SK-N-SH treated with all-trans-retinoic acid at 6 μM for 48 hours (cell line): ENCODE results near the gene TMED7.

Experiments
- ATAC-seq: fragments of 200-7000 bp; cut with Tn5 transposase; 3 replicates; pipeline ENCODE4 v1.9.1; 2020; ENCODE audit warnings: mild to moderate bottlenecking, moderate library complexity
- ARNTL ChIP-seq: fragments of 450-650 bp; formaldehyde crosslinking; IDR thresholded peaks from 2 replicates; pipeline ENCODE4 v1.5.0; 2020; ENCODE audit warnings: low read depth, mild to moderate bottlenecking, moderate library complexity, borderline replicate concordance
- BACH2 ChIP-seq: fragments of 250-450 bp; sonication (Bioruptor Pico); IDR thresholded peaks from 2 replicates; pipeline ENCODE4 v1.9.0; 2021; ENCODE audit warnings: mild to moderate bottlenecking, borderline replicate concordance
- CREB5 ChIP-seq: fragments of 250-450 bp; sonication (Bioruptor Pico); IDR thresholded peaks from 2 replicates; pipeline ENCODE4 v1.5.1; 2020; ENCODE audit warnings: low read depth, mild to moderate bottlenecking, moderate library complexity
- CSDC2 ChIP-seq: fragments of 250-450 bp; sonication (Bioruptor Pico); IDR thresholded peaks from 2 replicates; pipeline ENCODE4 v1.5.0; 2020; ENCODE audit warnings: mild to moderate bottlenecking, moderate library complexity
- CSRNP3 ChIP-seq: fragments of 250-450 bp; sonication (Bioruptor Pico); IDR thresholded peaks from 2 replicates; pipeline ENCODE4 v1.5.1; 2021; ENCODE audit warnings: mild to moderate bottlenecking, moderate library complexity
- ESRRG ChIP-seq: fragments of 250-450 bp; sonication (Bioruptor Pico); IDR thresholded peaks from 2 replicates; pipeline ENCODE4 v1.6.1; 2021; ENCODE audit warnings: mild to moderate bottlenecking
- GLIS3 ChIP-seq: fragments of 250-450 bp; sonication (Bioruptor Pico); IDR thresholded peaks from 2 replicates; pipeline ENCODE4 v1.5.0; 2020; ENCODE audit warnings: mild to moderate bottlenecking, moderate library complexity
- ISL1 ChIP-seq: fragments of 250-450 bp; sonication (Bioruptor Pico); IDR thresholded peaks from 2 replicates; pipeline ENCODE4 v2.1.2; 2022; ENCODE audit warnings: mild to moderate bottlenecking, moderate library complexity
- OSR1 ChIP-seq: fragments of 250-450 bp; sonication (Bioruptor Pico); IDR thresholded peaks from 2 replicates; pipeline ENCODE4 v1.8.0; 2022; ENCODE audit warnings: moderate library complexity, mild to moderate bottlenecking, inconsistent platforms
- PATZ1 ChIP-seq: fragments of 250-450 bp; sonication (Bioruptor Pico); IDR thresholded peaks from 2 replicates; pipeline ENCODE4 v1.8.0; 2020; ENCODE audit warnings: mild to moderate bottlenecking, moderate library complexity, borderline replicate concordance
- PPARA ChIP-seq: fragments of 250-450 bp; sonication (Bioruptor Pico); IDR thresholded peaks from 2 replicates; pipeline ENCODE4 v1.5.0; 2020; ENCODE audit warnings: mild to moderate bottlenecking, borderline replicate concordance
- RARB ChIP-seq: fragments of 250-450 bp; sonication (Bioruptor Pico); IDR thresholded peaks from 2 replicates; pipeline ENCODE4 v1.8.0; 2021; ENCODE audit warnings: mild to moderate bottlenecking, moderate library complexity
- SNAI2 ChIP-seq: fragments of 250-450 bp; sonication (Bioruptor Pico); IDR thresholded peaks from 2 replicates; pipeline ENCODE4 v1.5.0; 2020; ENCODE audit warnings: mild to moderate bottlenecking, moderate library complexity
- TCF4 ChIP-seq: fragments of 250-450 bp; sonication (Bioruptor Pico); IDR thresholded peaks from 2 replicates; pipeline ENCODE4 v1.8.0; 2021; ENCODE audit warnings: mild to moderate bottlenecking, moderate library complexity, borderline replicate concordance
- TOX ChIP-seq: fragments of 250-450 bp; sonication (Bioruptor Pico); IDR thresholded peaks from 2 replicates; pipeline ENCODE4 v1.8.0; 2021; ENCODE audit warnings: mild to moderate bottlenecking, moderate library complexity, borderline replicate concordance
- TSHZ2 ChIP-seq: fragments of 250-450 bp; sonication (Bioruptor Pico); IDR thresholded peaks from 2 replicates; pipeline ENCODE4 v1.5.0; 2020; ENCODE audit warnings: mild to moderate bottlenecking, moderate library complexity
- ZFP3 ChIP-seq: fragments of 250-450 bp; sonication (Bioruptor Pico); IDR thresholded peaks from 2 replicates; pipeline ENCODE4 v1.5.0; 2020; ENCODE audit warnings: mild to moderate bottlenecking, moderate library complexity
- ZFP30 ChIP-seq: fragments of 450-650 bp; formaldehyde crosslinking; IDR thresholded peaks from 2 replicates; pipeline ENCODE4 v1.5.0; 2022; ENCODE audit warnings: mild to moderate bottlenecking, moderate library complexity
- ZNF565 ChIP-seq: fragments of 450-650 bp; formaldehyde crosslinking; conservative IDR thresholded peaks from 2 replicates; pipeline ENCODE4 v1.5.0; 2020; ENCODE audit warnings: low read depth, mild to moderate bottlenecking, moderate library complexity
- ZNF70 ChIP-seq: fragments of 450-650 bp; formaldehyde crosslinking; IDR thresholded peaks from 2 replicates; pipeline ENCODE4 v1.5.0; 2020; ENCODE audit warnings: mild to moderate bottlenecking, moderate library complexity
- ZNF8 ChIP-seq: fragments of 450-650 bp; formaldehyde crosslinking; IDR thresholded peaks from 2 replicates; pipeline ENCODE4 v1.5.0; 2020; ENCODE audit warnings: mild to moderate bottlenecking, moderate library complexity

Gene TMED7

GRCh38 chr5:115623658-115624057 is 2.2 kb downstream of the TMED7 start:
- no peak for TF ChIP-seq ISL1 (CRISPR knock-in tag)
- no peak for TF ChIP-seq ZNF70 (CRISPR knock-in tag)
- TF ChIP-seq OSR1, result no peak
- no peak for TF ChIP-seq ESRRG
- TF ChIP-seq RARB, result no peak
- TF ChIP-seq ARNTL (CRISPR knock-in tag), result no peak
- TF ChIP-seq BACH2, result no peak
- TF ChIP-seq TSHZ2 (CRISPR knock-in tag), result no peak
- no peak for TF ChIP-seq PATZ1 (CRISPR knock-in tag)
- no peak for TF ChIP-seq CREB5 (CRISPR knock-in tag)
- TF ChIP-seq ZFP30 (CRISPR knock-in tag), result no peak
- no peak for TF ChIP-seq ZNF8 (CRISPR knock-in tag)
- ATAC-seq, result no peak

GRCh38 chr5:115621365-115621900 is 4.4 kb downstream of the TMED7 start:
- TF ChIP-seq ESRRG, result no peak
- ATAC-seq, result no peak

- TF ChIP-seq SNAI2 (CRISPR knock-in tag), result no peak
- no peak for TF ChIP-seq RARB
- no peak for TF ChIP-seq BACH2
- TF ChIP-seq CSDC2 (CRISPR knock-in tag), result no peak
- TF ChIP-seq ZNF70 (CRISPR knock-in tag), result no peak
- no peak for TF ChIP-seq ARNTL (CRISPR knock-in tag)
- no peak for TF ChIP-seq ZNF565 (CRISPR knock-in tag)
- TF ChIP-seq TOX (CRISPR knock-in tag), result no peak
- no peak for TF ChIP-seq ISL1 (CRISPR knock-in tag)
- TF ChIP-seq ZFP3, result no peak
- no peak for TF ChIP-seq PPARA (CRISPR knock-in tag)
- TF ChIP-seq TCF4, result no peak
- no peak for TF ChIP-seq TSHZ2 (CRISPR knock-in tag)
- TF ChIP-seq, all 23 proteins: peak for 0
- no peak for ATAC-seq
Observed at GRCh38 chr5:115616892-115617291, 8.9 kb downstream of the TMED7 start.

GRCh38 chr5:115616472-115616871 is 9.4 kb downstream of the TMED7 start:
- no peak for ATAC-seq
- TF ChIP-seq OSR1 (no peak), GLIS3 (CRISPR knock-in tag) (no peak), TSHZ2 (CRISPR knock-in tag) (no peak), ZNF565 (CRISPR knock-in tag) (no peak), CSRNP3 (CRISPR knock-in tag) (no peak), TCF4 (no peak), ZNF8 (CRISPR knock-in tag) (no peak), TOX (CRISPR knock-in tag) (no peak), PATZ1 (CRISPR knock-in tag) (no peak), ARNTL (CRISPR knock-in tag) (no peak)
